Ramos (cell line): ENCODE measurements around the gene FILIP1.

Experiments
- in situ Hi-C: fragments of 300-500 bp; cut with MboI; formaldehyde crosslinking; loops from one replicate; pipeline ENCODE4 v1.14.3; 2022; ENCODE audit warnings: low sequenced_read_pairs; ENCODE audit not compliant: unreplicated experiment

FILIP1 gene

DNA sequence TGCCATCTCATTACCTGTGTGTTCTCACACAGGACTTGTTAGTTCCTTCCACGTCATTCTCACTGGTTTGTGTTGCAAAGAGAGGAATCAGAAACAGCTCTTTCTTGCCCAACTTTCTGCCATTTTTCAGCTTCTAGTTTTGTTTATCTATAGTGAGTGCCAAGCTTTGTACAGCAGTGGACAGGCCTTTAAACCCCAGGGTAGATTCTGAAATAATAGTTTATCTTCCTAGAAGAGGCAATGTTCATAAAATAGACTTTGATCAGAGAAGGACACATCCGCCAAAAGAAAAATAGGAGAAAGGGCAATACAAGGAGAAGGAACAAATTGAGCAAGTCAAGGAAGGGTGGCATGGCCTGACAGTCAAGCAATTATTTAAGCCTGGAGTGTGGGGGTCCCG is 191.3 kb downstream of the FILIP1 start:
- in situ Hi-C loops = no loop called here

DNA sequence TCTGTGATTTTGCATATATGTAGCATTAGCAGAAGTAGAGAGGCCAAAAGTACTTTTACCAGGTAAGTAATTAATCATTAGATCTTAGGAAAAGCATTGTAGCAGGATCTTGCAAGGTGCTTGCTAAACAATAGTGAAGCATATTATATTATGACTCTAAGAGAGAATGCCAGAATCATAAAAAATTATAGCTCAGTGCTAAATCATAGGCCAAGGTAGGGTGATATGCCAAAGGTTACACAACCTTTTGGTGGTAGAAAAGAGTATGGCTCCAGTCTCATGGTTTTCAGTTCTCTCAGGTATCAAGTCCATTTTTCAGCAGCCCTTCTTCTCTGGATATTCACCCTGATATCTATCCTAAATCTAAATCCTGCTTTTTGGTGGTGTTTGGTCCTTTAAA is 192.1 kb downstream of the FILIP1 start:
- in situ Hi-C loops = no loop called here

DNA sequence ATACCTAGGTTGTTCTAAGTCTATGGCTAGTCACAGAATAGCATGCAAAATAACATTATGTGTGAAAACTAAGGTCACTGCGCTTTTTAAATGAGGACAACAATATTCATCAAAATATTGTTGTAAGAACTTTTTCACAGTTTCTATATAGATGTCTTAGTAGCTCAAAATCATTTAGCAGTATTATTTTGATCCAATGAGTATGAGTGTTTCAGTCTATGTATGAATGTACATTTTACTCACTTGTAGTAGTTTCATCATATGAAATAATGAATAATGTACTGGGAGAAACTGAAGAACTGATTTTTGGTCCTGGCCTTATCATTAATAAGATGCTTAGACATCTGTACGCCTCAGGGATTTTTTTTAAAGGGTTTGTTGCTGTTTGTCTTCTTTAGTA is 192.5 kb downstream of the FILIP1 start:
- in situ Hi-C loops = no loop called here

DNA sequence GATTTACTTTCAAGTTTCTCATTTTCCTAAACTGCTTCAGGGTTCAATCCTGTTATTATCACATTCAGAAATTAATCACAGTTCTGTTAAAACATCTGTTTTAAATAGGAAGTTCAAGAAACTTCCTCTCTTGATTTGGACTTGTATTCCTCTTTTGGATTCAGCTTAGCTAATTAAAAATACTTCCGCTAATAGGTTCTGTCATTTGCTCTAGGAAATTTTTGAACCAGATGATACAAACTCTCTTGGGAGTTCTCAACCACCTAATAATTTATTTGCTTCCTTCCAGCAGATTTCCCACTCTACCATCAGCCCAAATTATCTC is 193.1 kb downstream of the FILIP1 start:
- in situ Hi-C loops = no loop called here

DNA sequence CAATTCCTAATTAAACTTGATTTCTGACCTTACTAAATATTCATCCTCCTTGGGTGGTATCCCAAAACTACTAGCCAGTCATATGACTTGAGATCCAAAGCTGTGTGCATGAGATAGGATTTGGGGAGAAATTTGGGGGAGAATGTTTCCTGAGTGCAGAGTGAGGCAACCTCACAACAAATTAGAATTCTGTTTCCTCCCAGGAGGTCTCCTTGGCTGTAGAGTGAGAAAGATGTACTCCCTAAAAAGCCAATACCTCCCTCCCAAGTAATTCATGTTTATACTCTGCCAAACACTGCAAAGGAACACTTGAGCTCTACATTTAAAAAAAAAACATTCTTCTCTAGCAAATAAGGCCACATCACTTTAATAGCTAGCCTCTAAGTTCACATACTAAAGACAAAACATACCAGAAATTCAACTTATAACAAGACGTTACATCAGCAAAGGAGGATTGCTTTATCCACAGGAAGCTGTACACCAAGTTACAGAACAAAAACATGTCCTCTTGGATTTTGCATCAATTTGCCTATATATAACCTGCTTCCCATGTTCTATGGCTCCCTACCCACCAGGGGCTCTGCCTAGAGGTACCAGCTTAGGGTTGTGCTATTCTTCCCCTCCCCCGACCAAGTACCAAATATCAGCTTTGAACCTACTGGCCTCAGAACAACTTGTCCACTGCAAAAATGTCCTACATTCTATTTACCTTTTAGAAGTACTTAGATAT is 193.6 kb downstream of the FILIP1 start:
- in situ Hi-C loops = loop anchor here (25.0 kb wide), 1 partner anchor 337 kb away; no protein-coding TSS in a partner anchor

DNA sequence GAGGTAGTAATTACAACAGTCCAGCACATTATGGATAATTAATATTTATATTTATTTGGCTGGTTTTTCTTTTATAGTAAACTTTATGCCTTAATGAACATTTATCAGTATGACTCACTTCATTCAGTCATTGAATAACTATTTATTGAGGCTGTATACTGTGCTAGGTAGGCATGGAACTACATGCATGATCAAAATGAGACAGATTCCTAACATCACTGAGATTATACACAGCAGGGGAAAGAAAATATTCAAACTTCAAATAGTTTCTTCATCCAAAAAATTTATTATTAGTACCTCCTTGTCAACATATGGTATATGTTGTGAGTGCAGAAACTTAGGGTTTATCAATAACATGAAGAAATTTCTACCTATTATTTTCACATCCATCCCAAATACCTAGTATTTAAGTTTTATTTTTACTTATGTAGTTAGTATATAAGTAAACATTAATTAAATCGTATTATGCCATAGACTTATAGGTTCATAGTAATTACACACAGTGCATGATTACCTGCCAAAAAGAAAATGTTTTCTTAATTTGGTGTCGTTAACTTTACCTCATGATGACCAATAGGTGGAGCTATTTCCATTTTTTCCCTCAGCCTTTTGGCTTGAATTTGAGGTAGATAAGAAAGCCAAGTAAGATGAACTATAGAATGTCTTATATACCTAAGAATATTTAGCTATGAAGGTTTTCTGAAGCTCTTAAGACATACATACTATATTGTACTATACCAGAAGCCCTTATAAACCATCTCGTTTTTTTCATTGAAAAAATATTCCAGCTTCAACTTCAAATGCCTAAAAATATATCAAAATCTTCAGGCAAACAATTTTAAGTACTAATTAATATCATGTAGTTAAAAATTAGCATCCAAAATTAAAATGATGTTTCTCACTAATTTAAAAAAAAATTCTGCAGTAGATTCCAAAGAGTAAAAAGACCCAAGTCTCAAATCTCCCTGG is 196.5 kb downstream of the FILIP1 start:
- in situ Hi-C loops = loop anchor here (25.0 kb wide), 1 partner anchor 340 kb away; no protein-coding TSS in a partner anchor

DNA sequence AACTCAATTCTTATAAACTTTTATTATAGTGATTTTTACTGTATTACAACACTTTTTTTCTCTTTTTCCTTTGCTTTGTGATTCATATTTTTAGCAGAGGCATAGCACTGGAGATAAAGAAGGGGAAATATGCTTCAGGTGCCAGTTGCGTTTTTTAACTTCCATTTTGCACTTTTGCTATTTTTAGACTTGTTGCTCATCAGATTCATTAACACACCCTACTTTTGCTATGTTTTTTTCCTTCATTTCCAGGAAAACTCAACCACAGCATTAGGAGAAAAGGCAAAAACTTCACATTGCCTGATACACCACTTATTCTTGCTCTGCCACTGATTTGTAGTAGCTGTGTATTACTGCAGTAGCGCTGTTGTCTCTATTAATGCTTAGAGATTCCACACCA is 201.0 kb downstream of the FILIP1 start:
- in situ Hi-C loops = loop anchor here (25.0 kb wide), 1 partner anchor 345 kb away; no protein-coding TSS in a partner anchor

DNA sequence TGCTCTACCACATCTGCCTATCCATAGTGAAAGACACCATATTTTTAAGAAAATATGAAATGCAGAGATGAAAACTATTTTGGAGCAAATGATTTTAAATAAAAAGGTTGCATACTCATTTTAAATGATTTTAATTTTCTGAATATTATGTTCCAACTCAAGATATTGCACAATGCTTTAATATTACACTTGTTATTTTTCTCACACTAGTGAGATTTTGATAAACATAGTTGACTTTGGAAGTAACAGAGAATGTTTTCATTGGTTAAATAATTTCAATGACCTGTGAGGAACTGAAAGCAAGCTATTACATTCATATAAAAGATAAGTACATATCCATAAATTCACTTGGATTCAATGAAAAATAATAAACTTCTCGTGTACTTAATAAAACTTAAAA is 201.9 kb downstream of the FILIP1 start:
- in situ Hi-C loops = loop anchor here (25.0 kb wide), 1 partner anchor 346 kb away; no protein-coding TSS in a partner anchor

DNA sequence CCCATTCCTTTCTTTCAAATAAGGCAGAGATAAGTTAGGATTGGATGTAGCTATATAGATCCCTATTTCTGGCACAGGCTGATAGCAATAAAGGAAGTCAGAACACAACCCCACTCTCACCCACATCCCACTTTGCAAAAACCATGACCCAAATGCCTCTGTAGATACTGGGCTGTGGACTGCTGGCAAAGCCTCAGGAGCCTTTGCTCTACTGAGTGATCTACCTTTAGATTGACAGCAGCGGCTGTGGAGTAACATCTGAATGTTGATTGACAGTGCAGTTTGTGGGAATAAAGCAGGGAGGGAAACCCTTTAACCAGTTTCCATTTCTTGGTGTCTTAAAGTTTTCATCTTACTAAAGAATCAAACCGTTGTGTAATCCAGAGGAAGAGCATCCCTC is 202.3 kb downstream of the FILIP1 start:
- in situ Hi-C loops = loop anchor here (25.0 kb wide), 1 partner anchor 346 kb away; no protein-coding TSS in a partner anchor

DNA sequence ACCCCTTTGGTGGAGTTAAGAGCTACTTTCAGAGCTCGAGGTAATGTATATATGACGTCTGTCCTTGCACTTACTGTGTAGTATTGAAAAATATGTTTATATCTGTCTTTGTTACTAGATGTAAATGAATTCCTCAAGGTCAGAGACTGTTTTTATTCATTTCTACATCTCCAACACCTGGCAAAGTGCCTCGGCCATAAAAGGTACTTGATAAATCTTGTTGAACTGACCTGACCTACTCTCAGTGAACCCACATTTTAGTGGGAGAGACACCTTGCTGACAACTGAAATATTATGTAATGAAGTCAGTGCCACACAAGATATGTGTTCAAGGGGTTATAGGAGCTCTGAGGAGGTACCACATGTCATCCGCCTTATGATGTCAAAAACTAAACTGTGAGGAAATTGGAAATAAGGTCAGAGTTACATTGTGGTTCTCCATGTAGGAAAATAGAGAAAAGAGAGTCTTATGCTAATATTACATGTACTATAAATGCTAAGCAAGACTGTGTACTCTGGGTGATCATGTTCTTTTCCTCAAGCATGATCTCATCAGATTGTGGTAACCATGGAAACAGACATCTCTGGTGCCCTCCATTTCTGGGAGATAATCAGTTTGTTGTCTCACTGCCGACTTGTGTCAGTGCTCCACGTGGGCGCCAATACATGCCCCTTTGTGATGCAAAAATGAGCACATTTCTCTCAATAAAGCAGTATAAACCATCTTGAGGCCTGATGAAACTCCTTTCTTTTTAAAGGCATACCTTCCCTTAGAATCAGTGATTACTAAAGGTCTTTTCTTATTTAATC is 203.3 kb downstream of the FILIP1 start:
- in situ Hi-C loops = loop anchor here (25.0 kb wide), 1 partner anchor 347 kb away; no protein-coding TSS in a partner anchor

DNA sequence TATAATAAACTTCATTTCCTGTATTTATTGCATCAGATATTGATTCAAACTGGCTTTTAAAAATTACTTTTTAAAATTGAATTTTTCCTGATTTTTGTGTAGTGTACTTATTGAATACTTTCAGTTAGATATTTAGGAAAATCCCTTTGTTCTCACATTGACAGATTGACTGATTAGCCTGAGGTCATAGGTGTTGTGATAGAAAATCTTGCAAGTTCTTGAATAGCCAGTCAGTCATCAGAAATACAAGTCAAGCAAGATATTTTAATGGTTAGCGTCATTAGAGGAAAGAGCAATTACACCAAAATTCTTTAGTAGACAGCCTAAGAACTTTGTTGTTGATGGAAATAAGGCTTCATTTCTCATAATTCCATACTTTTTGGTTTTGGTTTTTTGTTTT is 205.6 kb downstream of the FILIP1 start:
- in situ Hi-C loops = loop anchor here (25.0 kb wide), 1 partner anchor 349 kb away; no protein-coding TSS in a partner anchor

DNA sequence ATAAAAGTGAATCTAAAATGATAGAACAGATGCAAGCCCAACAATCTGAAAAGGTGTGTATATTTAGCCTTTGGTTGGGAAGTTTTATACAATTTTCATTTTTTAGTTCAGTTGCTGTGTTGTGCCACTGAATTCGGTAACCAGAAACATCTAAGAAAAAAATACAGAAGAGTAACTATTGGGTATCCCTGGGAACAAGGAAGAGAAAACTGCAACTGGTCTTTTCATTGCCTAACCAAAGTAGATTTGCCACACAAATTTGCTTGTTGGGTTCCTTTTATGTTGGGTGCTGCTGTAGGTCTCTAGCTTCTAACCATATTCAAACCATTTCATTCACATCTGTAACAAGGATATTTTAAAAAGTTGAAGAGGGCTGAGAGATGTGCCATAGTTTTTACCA is 206.2 kb downstream of the FILIP1 start:
- in situ Hi-C loops = loop anchor here (25.0 kb wide), 1 partner anchor 350 kb away; no protein-coding TSS in a partner anchor

DNA sequence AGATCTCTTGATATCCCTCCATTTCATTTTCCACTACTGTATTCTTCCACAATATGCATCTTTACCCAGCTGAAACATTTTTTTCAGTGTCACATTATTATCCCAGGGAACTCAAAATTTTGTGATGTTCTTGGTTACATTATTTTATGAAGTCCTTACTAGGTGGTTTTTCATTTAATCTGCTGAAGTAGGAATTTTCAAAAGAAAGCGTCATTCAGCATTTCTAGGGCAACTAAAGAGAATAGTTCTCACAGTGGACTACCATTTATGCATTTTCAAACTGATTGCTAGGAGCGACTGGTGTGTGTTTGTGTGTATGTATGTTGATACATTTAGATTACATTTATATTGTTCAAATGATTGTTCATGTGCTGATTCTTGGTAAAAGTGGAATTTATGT is 206.6 kb downstream of the FILIP1 start:
- in situ Hi-C loops = loop anchor here (25.0 kb wide), 1 partner anchor 350 kb away; no protein-coding TSS in a partner anchor

DNA sequence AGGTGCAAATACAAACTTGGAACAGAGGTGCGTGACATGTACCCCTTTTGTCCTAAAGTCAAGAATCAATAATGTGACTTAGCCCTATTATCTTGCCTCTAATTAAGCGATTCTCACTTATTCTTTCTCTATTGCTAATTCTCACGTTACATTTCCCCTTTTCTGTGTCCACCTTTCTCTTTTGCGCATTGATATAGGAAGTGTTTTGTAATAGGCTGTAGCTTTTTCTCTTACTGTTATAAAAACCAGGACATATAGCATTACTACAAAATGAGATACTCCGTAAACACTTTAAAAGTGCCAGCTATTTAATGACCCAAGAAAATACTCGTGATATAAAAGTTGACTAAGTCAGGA is 208.3 kb downstream of the FILIP1 start:
- in situ Hi-C loops = loop anchor here (25.0 kb wide), 1 partner anchor 352 kb away; no protein-coding TSS in a partner anchor

DNA sequence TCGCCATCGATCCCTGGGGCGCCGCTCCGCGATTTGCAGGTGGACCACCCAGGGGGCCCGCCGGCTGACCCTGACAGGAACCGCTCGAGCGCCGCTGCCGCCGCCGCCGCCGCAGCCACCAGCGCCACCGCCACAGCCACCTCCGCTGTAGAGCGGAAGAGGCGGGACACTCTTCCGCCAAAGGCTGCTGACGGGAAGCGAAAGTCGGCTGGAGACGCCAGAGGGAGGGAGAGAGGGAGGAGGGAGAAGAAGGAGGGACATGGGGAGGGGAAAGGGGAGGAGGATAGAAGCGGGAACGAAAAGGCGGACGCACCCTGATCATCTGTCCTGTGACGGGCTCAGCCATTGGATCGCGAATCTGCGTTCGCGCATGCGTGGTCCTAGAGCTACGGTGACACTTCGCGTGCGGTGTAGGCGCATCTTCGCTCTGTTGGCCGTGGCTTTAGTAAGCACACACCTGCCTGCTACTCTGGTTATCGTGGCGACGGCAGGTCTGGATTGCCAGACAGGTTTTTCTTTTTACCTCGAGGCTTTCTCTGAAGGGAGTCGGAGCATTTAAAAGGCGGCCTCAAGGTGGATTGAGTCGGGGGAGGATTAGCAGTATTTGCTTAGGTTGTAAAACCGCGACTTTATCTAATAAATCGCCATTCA is 208.8 kb downstream of the FILIP1 start, which contains the start of gene TMEM30A:
Gene TMEM30A (minus strand): TSS at position 161 of the 651 bp plus-strand sequence. CDS start 154 bp downstream, at position 7.
- in situ Hi-C loops = loop anchor here (25.0 kb wide), 1 partner anchor 353 kb away; no protein-coding TSS in a partner anchor

DNA sequence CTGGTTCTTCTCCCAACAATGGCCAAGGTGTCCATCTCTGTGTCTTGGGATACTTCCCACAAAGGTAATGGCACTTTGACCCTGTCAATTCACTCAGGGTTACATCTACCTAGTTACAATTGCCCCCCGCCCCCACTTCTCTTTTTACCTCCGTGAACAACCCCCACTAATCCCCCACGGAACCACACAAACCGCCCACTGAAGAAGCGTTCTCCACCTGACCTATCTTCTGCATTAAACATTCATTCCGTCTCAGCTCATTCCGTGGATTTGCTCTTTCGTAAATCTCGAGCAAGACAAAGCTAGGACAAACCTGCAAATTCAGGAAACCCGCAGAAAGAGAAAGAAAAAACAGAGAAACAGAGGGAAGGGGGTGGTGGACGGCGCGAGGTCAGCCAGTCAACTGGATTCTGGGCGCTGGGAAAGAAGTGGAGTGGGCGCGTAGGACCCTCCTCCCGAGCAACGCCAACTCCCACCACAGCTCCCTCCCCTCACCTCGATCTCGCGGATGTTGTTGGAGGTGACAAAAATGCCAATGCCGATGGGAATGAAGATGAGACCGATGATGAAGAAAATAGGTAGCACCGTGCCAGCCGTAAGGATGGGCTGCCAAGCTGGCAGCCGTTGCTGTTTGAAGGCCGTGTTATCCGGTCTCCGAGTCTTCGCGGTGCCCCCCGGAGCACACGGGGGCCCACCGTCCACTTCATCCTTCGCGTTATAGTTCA is 209.5 kb downstream of the FILIP1 start:
- in situ Hi-C loops = loop anchor here (25.0 kb wide), 1 partner anchor 353 kb away; no protein-coding TSS in a partner anchor

DNA sequence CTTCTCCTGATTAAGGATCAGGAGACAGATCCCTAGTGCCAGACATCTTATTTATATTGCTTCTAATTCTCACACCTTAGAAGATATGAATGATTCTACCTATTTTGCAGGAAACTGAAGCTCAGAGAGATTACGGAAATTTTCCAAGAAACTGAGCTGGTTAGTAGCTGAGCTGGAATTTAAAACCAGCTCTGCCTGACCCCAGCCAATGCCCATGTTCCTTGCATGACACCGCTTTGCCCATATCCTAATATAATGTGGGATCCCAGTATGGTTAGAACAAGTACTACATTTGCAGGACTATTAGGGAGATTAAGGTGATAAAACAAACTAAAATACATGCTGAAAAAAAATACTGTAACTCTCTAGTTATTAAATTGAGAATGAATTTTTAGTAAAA is 210.9 kb downstream of the FILIP1 start:
- in situ Hi-C loops = loop anchor here (25.0 kb wide), 1 partner anchor 355 kb away; no protein-coding TSS in a partner anchor

DNA sequence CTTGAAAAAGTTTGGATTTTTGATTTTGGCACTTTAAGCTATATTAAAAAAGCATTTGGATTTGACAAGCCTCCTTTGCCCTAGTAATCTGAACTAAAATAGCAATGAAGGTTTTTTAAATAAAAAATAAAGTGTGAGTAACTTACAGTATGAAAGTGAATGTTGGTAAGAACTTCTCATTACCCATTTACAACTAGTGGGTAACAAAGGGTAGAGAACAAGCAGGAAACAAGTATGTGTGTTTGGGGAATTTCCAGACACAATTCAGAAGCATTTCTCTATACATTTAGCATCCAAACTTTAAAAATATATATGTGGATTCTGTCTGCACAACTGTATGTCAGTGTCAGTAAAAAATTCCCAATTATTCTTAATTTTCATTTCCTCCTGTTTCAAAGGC is 211.9 kb downstream of the FILIP1 start:
- in situ Hi-C loops = loop anchor here (25.0 kb wide), 1 partner anchor 356 kb away; no protein-coding TSS in a partner anchor
